Ectodermal cell (in vitro differentiated cells): ENCODE measurements around the gene TUT1.
A peak's percentile ranks its signal among the peaks of the same experiment; 100 is the strongest.

Source experiments
- H3K27ac ChIP-seq: 2 replicates; pipeline ENCODE4 v1.7.0; 2013; ENCODE audit warnings: mild to moderate bottlenecking, low read depth, low read length; ENCODE audit not compliant: insufficient read depth, poor library complexity, severe bottlenecking
- H3K27me3 ChIP-seq: 2 replicates; pipeline ENCODE4 v1.7.0; 2013; ENCODE audit warnings: mild to moderate bottlenecking, low read length; ENCODE audit not compliant: insufficient read depth, control insufficient read depth, poor library complexity, severe bottlenecking
- H3K36me3 ChIP-seq: one replicate; pipeline ENCODE4 v1.7.0; 2013; ENCODE audit warnings: low read length; ENCODE audit not compliant: control insufficient read depth, insufficient read depth
- H3K4me1 ChIP-seq: one replicate; pipeline ENCODE4 v1.7.0; 2013; ENCODE audit warnings: low read length; ENCODE audit not compliant: control insufficient read depth, insufficient read depth
- H3K4me3 ChIP-seq: 2 replicates; pipeline ENCODE4 v1.7.0; 2013; ENCODE audit warnings: low read depth, low read length, control low read depth; ENCODE audit not compliant: insufficient read depth
- H3K9me3 ChIP-seq: 2 replicates; pipeline ENCODE4 v1.7.0; 2013; ENCODE audit warnings: mild to moderate bottlenecking, low read length, moderate library complexity; ENCODE audit not compliant: control insufficient read depth
- WGBS, 2 experiments: methylation state at CpG; one replicate each; pipeline ENCODE4 v1.1.7; 2013; ENCODE audit warnings: missing lambda C conversion rate in 2 of 2; 5-methylcytosine and 5-hydroxymethylcytosine counted together

The TUT1 gene

GRCh38 chr11:62613291-62613778 is 22.0 kb upstream of the TUT1 start:
- H3K36me3 ChIP-seq = no peaks in the 10 kb centered on the region
- peaks cover 11% of the 10 kb centered on the region for H3K4me1 ChIP-seq
- peak overlapping the region; percentile 3 for H3K27ac ChIP-seq
- no peaks in the 10 kb centered on the region for H3K9me3 ChIP-seq
- WGBS, 2 experiments = 88% methylated on average over 15 of the region's 15 CpGs
- H3K27me3 ChIP-seq = peaks cover 6% of the 10 kb centered on the region
- no peak overlapping the region for H3K4me3 ChIP-seq

GRCh38 chr11:62612366-62613290 is 21.3 kb upstream of the TUT1 start, which contains the start of the genes EML3 and ROM1:
Gene EML3, minus strand, starts transcription at chr11:62612775. Its CDS starts 318 bp downstream, at chr11:62612457.
Gene ROM1, plus strand, starts transcription at chr11:62613257. Its CDS starts 25 bp downstream, at chr11:62613282.
- Histone ChIP-seq H3K4me3 (peak within 1 kb of the TSS; percentile 63), H3K27ac (peak within 1 kb of the TSS; percentile 3), H3K4me1 (peaks cover 11% of the 10 kb centered on the region), H3K27me3 (peaks cover 6% of the 10 kb centered on the region), H3K9me3 (no peaks in the 10 kb centered on the region), H3K36me3 (no peaks in the 10 kb centered on the region)
- 2 to 3% methylated on average over 91 of the region's 91 CpGs for WGBS, 2 experiments

- peak overlapping the region; percentile 63 for H3K4me3 ChIP-seq
- no peak overlapping the region for H3K27ac ChIP-seq
- no peaks in the 10 kb centered on the region for H3K36me3 ChIP-seq
- peaks cover 11% of the 10 kb centered on the region for H3K4me1 ChIP-seq
- 7 to 8% methylated on average over 34 of the region's 34 CpGs for WGBS, 2 experiments
- H3K9me3 ChIP-seq = no peaks in the 10 kb centered on the region
- H3K27me3 ChIP-seq = peaks cover 6% of the 10 kb centered on the region
Measured at GRCh38 chr11:62611705-62612365, 20.5 kb upstream of the TUT1 start.

GRCh38 chr11:62610814-62611704 is 19.7 kb upstream of the TUT1 start:
- 78 to 82% methylated on average over 24 to 28 of the region's 28 CpGs for WGBS, 2 experiments
- Histone ChIP-seq H3K4me1 (peaks cover 11% of the 10 kb centered on the region), H3K4me3 (peak overlapping the region; percentile 63), H3K27me3 (peaks cover 6% of the 10 kb centered on the region), H3K36me3 (no peaks in the 10 kb centered on the region), H3K27ac (no peak overlapping the region), H3K9me3 (no peaks in the 10 kb centered on the region)

GRCh38 chr11:62610403-62610802 is 19.1 kb upstream of the TUT1 start:
- H3K9me3 ChIP-seq = no peaks in the 10 kb centered on the region
- WGBS, 2 experiments = 92 to 94% methylated on average over 6 of the region's 6 CpGs
- no peak overlapping the region for H3K4me3 ChIP-seq
- peaks cover 6% of the 10 kb centered on the region for H3K27me3 ChIP-seq
- no peak overlapping the region for H3K27ac ChIP-seq
- H3K4me1 ChIP-seq = peaks cover 12% of the 10 kb centered on the region
- H3K36me3 ChIP-seq = no peaks in the 10 kb centered on the region

- Histone ChIP-seq H3K9me3 (no peaks in the 10 kb centered on the region), H3K36me3 (no peaks in the 10 kb centered on the region), H3K27ac (no peak overlapping the region), H3K4me1 (peaks cover 26% of the 10 kb centered on the region), H3K4me3 (no peak overlapping the region), H3K27me3 (peaks cover 9% of the 10 kb centered on the region)
- WGBS, 2 experiments = 92 to 93% methylated on average over 12 of the region's 12 CpGs
Measured at GRCh38 chr11:62608776-62609175, 17.5 kb upstream of the TUT1 start.

GRCh38 chr11:62607714-62608113 is 16.4 kb upstream of the TUT1 start:
- Histone ChIP-seq H3K27me3 (peaks cover 20% of the 10 kb centered on the region), H3K4me3 (no peak overlapping the region), H3K27ac (no peak overlapping the region), H3K9me3 (no peaks in the 10 kb centered on the region), H3K4me1 (peaks cover 26% of the 10 kb centered on the region), H3K36me3 (no peaks in the 10 kb centered on the region)
- 88% methylated on average over 4 of the region's 4 CpGs for WGBS, 2 experiments

- Histone ChIP-seq H3K4me1 (peaks cover 16% of the 10 kb centered on the region), H3K27ac (no peak overlapping the region), H3K9me3 (no peaks in the 10 kb centered on the region), H3K4me3 (no peak overlapping the region), H3K36me3 (no peaks in the 10 kb centered on the region), H3K27me3 (peaks cover 18% of the 10 kb centered on the region)
- 91 to 94% methylated on average over 15 of the region's 15 CpGs for WGBS, 2 experiments
Measured at GRCh38 chr11:62605902-62606301, 14.6 kb upstream of the TUT1 start.

GRCh38 chr11:62605467-62605866 is 14.1 kb upstream of the TUT1 start:
- Histone ChIP-seq H3K27ac (no peak overlapping the region), H3K4me3 (no peak overlapping the region), H3K36me3 (no peaks in the 10 kb centered on the region), H3K9me3 (no peaks in the 10 kb centered on the region), H3K4me1 (peaks cover 16% of the 10 kb centered on the region), H3K27me3 (peaks cover 18% of the 10 kb centered on the region)
- 92 to 94% methylated on average over 6 of the region's 6 CpGs for WGBS, 2 experiments
